Panc1 (cell line): Measurements from ENCODE around the gene ITGB6. TPM values are rescaled to one million over a fixed set of nuclear protein-coding genes. Genes with fewer than 3 reads are reported as not detected.

Experiments
- ATAC-seq: fragments of 200-7000 bp; cut with Tn5 transposase; 2 replicates; pipeline ENCODE4 v1.9.1; 2020; ENCODE audit warnings: mild to moderate bottlenecking, moderate library complexity
- BruUV-seq: library from RNA; stranded (reverse); fragments of 400-500 nt; replicated peaks from 2 replicates; lab custom pipeline; 2021; lab: Mats Ljungman, UMichigan
- CTCF ChIA-PET: fragments of 300-600 bp; sonication (Branson Sonifier 250); formaldehyde crosslinking; loops from one replicate; lab custom pipeline; 2022; ENCODE audit warnings: antibody characterized with exemption; lab: Charles Lee
- POLR2A ChIA-PET: fragments of 300-600 bp; sonication (Branson Sonifier 250); formaldehyde crosslinking; loops from one replicate; lab custom pipeline; 2022; ENCODE audit warnings: antibody characterized with exemption; lab: Charles Lee
- DNase-seq: peaks from one replicate; pipeline ENCODE4 v3.0.0-alpha.2; 2010; ENCODE audit warnings: low read depth, low spot score
- H3K27ac ChIP-seq: 2 replicates; pipeline ENCODE4 v1.5.1; 2011; ENCODE audit warnings: mild to moderate bottlenecking, low read length, inconsistent platforms
- H3K27me3 ChIP-seq: fragments of 200-500 bp; sonication (Bioruptor generic); 2 replicates; pipeline ENCODE4 v1.6.0; 2014; ENCODE audit warnings: low read length, inconsistent platforms; ENCODE audit not compliant: control insufficient read depth, insufficient read depth
- H3K36me3 ChIP-seq: fragments of 200-500 bp; sonication (Bioruptor generic); 2 replicates; pipeline ENCODE4 v1.5.1; 2014; ENCODE audit warnings: inconsistent platforms, mild to moderate bottlenecking, low read length, moderate library complexity; ENCODE audit not compliant: control insufficient read depth, insufficient read depth
- H3K4me1 ChIP-seq: 2 replicates; pipeline ENCODE4 v1.5.1; 2011; ENCODE audit warnings: inconsistent platforms, mild to moderate bottlenecking, low read length, moderate library complexity; ENCODE audit not compliant: control insufficient read depth, insufficient read depth
- H3K4me3 ChIP-seq, 2 experiments: 2 replicates each; pipeline ENCODE4 v1.5.1; 2011 to 2012; ENCODE audit warnings: low read depth in 2 of 2, low read length in 2 of 2, mild to moderate bottlenecking in 2 of 2, inconsistent platforms in 1 of 2, moderate library complexity in 1 of 2
- H3K9me3 ChIP-seq: fragments of 200-500 bp; sonication (Bioruptor generic); 2 replicates; pipeline ENCODE4 v1.5.1; 2014; ENCODE audit warnings: low read depth, mild to moderate bottlenecking, inconsistent platforms, low read length, moderate library complexity; ENCODE audit not compliant: control insufficient read depth, insufficient read depth
- CTCF ChIP-seq: fragments of 450-650 bp; IDR thresholded peaks from 2 replicates; pipeline ENCODE4 v1.5.1; 2017; ENCODE audit warnings: mild to moderate bottlenecking
- POLR2AphosphoS5 ChIP-seq: IDR thresholded peaks from 2 replicates; pipeline ENCODE4 v1.6.1; 2012; ENCODE audit warnings: mild to moderate bottlenecking, low read depth, low read length, moderate library complexity
- REST ChIP-seq, 2 experiments: IDR thresholded peaks; 2 replicates each; pipeline ENCODE4 v1.6.1; 2011 to 2012; ENCODE audit warnings: low read depth in 2 of 2, control low read depth in 1 of 2, low read length in 1 of 2, mild to moderate bottlenecking in 1 of 2, moderate library complexity in 1 of 2; ENCODE audit not compliant: insufficient read depth in 1 of 2
- SIN3A ChIP-seq: IDR thresholded peaks from 2 replicates; pipeline ENCODE4 v1.6.1; 2012; ENCODE audit warnings: low read depth, mild to moderate bottlenecking, low read length, moderate library complexity, borderline replicate concordance; ENCODE audit not compliant: insufficient read depth
- TCF7L2 ChIP-seq: IDR thresholded peaks from 2 replicates; pipeline ENCODE4 v1.6.1; 2011; ENCODE audit warnings: mild to moderate bottlenecking, low read depth, low read length, inconsistent platforms
- in situ Hi-C: cut with HindIII; loops from 2 replicates; pipeline ENCODE4 v1.10.0; 2016; ENCODE audit warnings: low sequenced_read_pairs, low pct_unique_long_range_greater_than_20kb
- intact Hi-C: fragments of 100-400 bp; cut with micrococcal nuclease; formaldehyde crosslinking; loops from one replicate; pipeline ENCODE4 v1.10.0; 2022; ENCODE audit not compliant: unreplicated experiment
- total RNA-seq: library from RNA; stranded (reverse); gene quantifications from one replicate; pipeline ENCODE4 v1.2.1, GENCODE V29; 2021; ENCODE audit not compliant: unreplicated experiment

ITGB6 gene
- total RNA-seq, 1 experiment from 2014 or later, result 0.08 TPM

DNA sequence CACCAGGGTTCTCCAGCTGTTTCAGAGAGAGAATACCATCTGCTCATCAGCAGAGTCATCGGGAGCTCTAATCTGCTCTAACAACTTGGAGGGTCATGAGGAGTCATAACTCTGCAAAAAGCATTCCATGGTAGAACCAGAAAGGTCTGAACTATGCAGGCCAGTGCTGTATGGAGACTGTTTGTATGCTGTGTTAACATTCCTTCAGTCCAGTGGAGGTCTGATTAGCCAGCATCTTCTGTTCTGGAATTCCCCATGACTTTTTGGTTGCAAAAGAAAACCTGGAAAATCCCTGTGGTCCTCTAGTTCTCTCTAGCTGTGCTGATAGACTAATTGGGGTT is 9.4 kb upstream of the ITGB6 start:
- ATAC-seq (peak; percentile 19; the same call in 1 of the 2 replicates), DNase-seq (no peak)
- POLR2A ChIA-PET, result no interaction called here
- H3K36me3 ChIP-seq, result no peaks in the 10 kb centered on the region
- no peaks in the 10 kb centered on the region for H3K27me3 ChIP-seq
- no peak overlapping the region for H3K4me3 ChIP-seq
- peak overlapping the region; percentile 98 for H3K27ac ChIP-seq
- intact Hi-C loops, result no loop called here
- TF ChIP-seq POLR2AphosphoS5 (no peak), SIN3A (no peak), TCF7L2 (no peak), REST (IDR thresholded peaks at IDR 0.05; ENCODE audit: insufficient read depth in 1 of 2, low read depth in 2 of 2, low read length in 1 of 2) (no peak), CTCF (no peak)
- no TSS peak for BruUV-seq
- H3K9me3 ChIP-seq, result peaks cover 5% of the 10 kb centered on the region; the same call in 1 of the 2 replicates
- CTCF ChIA-PET, result interaction anchor here (1.9 kb wide), 1 partner anchor 99 kb away, joined by 4 read pairs; no protein-coding TSS in a partner anchor
- in situ Hi-C loops, result no loop called here
- peaks cover 76% of the 10 kb centered on the region for H3K4me1 ChIP-seq

- BruUV-seq, result no TSS peak
- ChIA-PET POLR2A (interaction anchor here (0.6 kb wide), 1 partner anchor 9 kb away, joined by 7 read pairs; the partner anchor contains the start of gene ITGB6), CTCF (interaction anchor here (1.9 kb wide), 1 partner anchor 99 kb away, joined by 4 read pairs; no protein-coding TSS in a partner anchor)
- no peaks in the 10 kb centered on the region for H3K36me3 ChIP-seq
- in situ Hi-C loops, result no loop called here
- no peak for ATAC-seq
- no peak overlapping the region for H3K4me3 ChIP-seq
- peaks cover 5% of the 10 kb centered on the region; the same call in 1 of the 2 replicates for H3K9me3 ChIP-seq
- TF ChIP-seq REST (IDR thresholded peaks at IDR 0.05; ENCODE audit: insufficient read depth in 1 of 2, low read depth in 2 of 2, low read length in 1 of 2) (no peak), SIN3A (no peak), TCF7L2 (no peak), CTCF (no peak), POLR2AphosphoS5 (no peak)
- no peak for DNase-seq
- H3K4me1 ChIP-seq, result peaks cover 74% of the 10 kb centered on the region
- intact Hi-C loops, result no loop called here
- peak overlapping the region; percentile 98 for H3K27ac ChIP-seq
- no peaks in the 10 kb centered on the region for H3K27me3 ChIP-seq
Observed at GRCh38 chr2:160208655-160209515, 8.8 kb upstream of the ITGB6 start.
